Hepatocyte (in vitro differentiated cells): ENCODE data around the gene OR7G2. TPM values are rescaled to one million over a fixed set of nuclear protein-coding genes. Genes with fewer than 3 reads are reported as not detected.

Experiments
- DNase-seq: peaks from one replicate; pipeline ENCODE4 v3.0.0-alpha.2; 2016; ENCODE audit warnings: low spot score
- H2AFZ ChIP-seq: fragments of 200-600 bp; sonication (generic); 2 replicates; pipeline ENCODE4 v1.6.0; 2016; ENCODE audit warnings: antibody characterized with exemption, mild to moderate bottlenecking
- H3K27ac ChIP-seq: fragments of 200-600 bp; sonication (generic); 2 replicates; pipeline ENCODE4 v1.5.1; 2016; ENCODE audit warnings: mild to moderate bottlenecking
- H3K27me3 ChIP-seq: fragments of 200-600 bp; sonication (generic); 2 replicates; pipeline ENCODE4 v1.6.1; 2016
- H3K36me3 ChIP-seq: fragments of 200-600 bp; sonication (generic); replicated peaks from 2 replicates; pipeline ENCODE4 v1.5.1; 2016; ENCODE audit warnings: low read depth; ENCODE audit not compliant: insufficient read depth
- H3K4me1 ChIP-seq: fragments of 200-600 bp; sonication (generic); 2 replicates; pipeline ENCODE4 v1.5.1; 2016; ENCODE audit warnings: mild to moderate bottlenecking, moderate library complexity; ENCODE audit not compliant: insufficient read depth
- H3K4me2 ChIP-seq: fragments of 200-600 bp; sonication (generic); 2 replicates; pipeline ENCODE4 v1.6.0; 2016
- H3K4me3 ChIP-seq: fragments of 200-600 bp; sonication (generic); 2 replicates; pipeline ENCODE4 v1.5.1; 2016; ENCODE audit warnings: mild to moderate bottlenecking
- H3K79me2 ChIP-seq: fragments of 200-600 bp; sonication (generic); 2 replicates; pipeline ENCODE4 v1.6.0; 2017; ENCODE audit warnings: mild to moderate bottlenecking
- H3K9me2 ChIP-seq: fragments of 200-600 bp; sonication (generic); replicated peaks from 2 replicates; pipeline ENCODE4 v1.6.0; 2017; ENCODE audit warnings: mild to moderate bottlenecking; ENCODE audit not compliant: insufficient read depth
- H3K9me3 ChIP-seq: fragments of 200-600 bp; sonication (generic); 2 replicates; pipeline ENCODE4 v1.5.1; 2016; ENCODE audit warnings: low read depth, mild to moderate bottlenecking
- H4K20me1 ChIP-seq: fragments of 200-600 bp; sonication (generic); 2 replicates; pipeline ENCODE4 v1.6.0; 2016; ENCODE audit warnings: mild to moderate bottlenecking; ENCODE audit not compliant: insufficient read depth, poor library complexity, severe bottlenecking
- CTCF ChIP-seq: fragments of 200-600 bp; sonication (generic); IDR thresholded peaks from 2 replicates; pipeline ENCODE4 v1.5.1; 2016; ENCODE audit warnings: antibody characterized with exemption, mild to moderate bottlenecking; ENCODE audit not compliant: poor library complexity
- EZH2 ChIP-seq: fragments of 200-600 bp; sonication (generic); IDR thresholded peaks from 2 replicates; pipeline ENCODE4 v1.6.1; 2016; ENCODE audit warnings: antibody characterized with exemption, mild to moderate bottlenecking, borderline replicate concordance
- EZH2phosphoT487 ChIP-seq: fragments of 200-600 bp; sonication (generic); IDR thresholded peaks from one replicate; pipeline ENCODE4 v1.6.1; 2018; ENCODE audit warnings: antibody characterized with exemption, mild to moderate bottlenecking, low read depth, moderate library complexity; ENCODE audit not compliant: unreplicated experiment, severe bottlenecking
- WGBS: methylation state at CpG from one replicate; pipeline ENCODE4 v1.1.6; 2016; ENCODE audit warnings: low lambda C conversion rate; ENCODE audit errors: missing lambda C conversion rate; 5-methylcytosine and 5-hydroxymethylcytosine counted together
- polyA plus RNA-seq: library from polyadenylated mRNA; unstranded; fragments of >200 nt; fragmentation: Nextera tagmentation; extraction: Ambion mirVana; gene quantifications from 2 replicates; pipeline ENCODE4 v1.2.1, GENCODE V29; 2016
- total RNA-seq: library from RNA; depleted of rRNA; stranded (reverse); fragments of >200 nt; gene quantifications from 2 replicates; pipeline ENCODE4 v1.2.3, GENCODE V29; 2014

Gene OR7G2
- total and polyA plus RNA-seq, 2 experiments from 2014 or later, result not detected

- no peaks in the 10 kb centered on the region for H3K4me1 ChIP-seq
- H2AFZ ChIP-seq, result no peak within 1 kb of the TSS
- no peaks in the 10 kb centered on the region for H4K20me1 ChIP-seq
- H3K27ac ChIP-seq, result no peak within 1 kb of the TSS
- no peak for DNase-seq
- no peak for TF ChIP-seq EZH2
- TF ChIP-seq CTCF, result no peak
- TF ChIP-seq EZH2phosphoT487, result no peak
- H3K4me3 ChIP-seq, result no peak within 1 kb of the TSS
- no peaks in the 10 kb centered on the region for H3K79me2 ChIP-seq
- no peaks in the 10 kb centered on the region for H3K27me3 ChIP-seq
- H3K9me2 ChIP-seq, result no peaks in the 10 kb centered on the region
- no peaks in the 10 kb centered on the region for H3K36me3 ChIP-seq
- WGBS, result 52% methylated on average over 2 of the region's 2 CpGs
- H3K9me3 ChIP-seq, result no peaks in the 10 kb centered on the region
- no peak within 1 kb of the TSS for H3K4me2 ChIP-seq
Measured at GRCh38 chr19:9086761-9087160, 20.5 kb downstream of the OR7G2 start, which contains the start of gene OR1M1. TSS of gene OR1M1 (plus strand) at chr19:9087061. CDS start at chr19:9093245, 6,184 bp downstream.

GRCh38 chr19:9078651-9079050, 28.6 kb downstream of the OR7G2 start:
- Histone ChIP-seq H3K27ac (peak overlapping the region; percentile 7), H3K4me2 (no peak overlapping the region), H3K9me2 (no peaks in the 10 kb centered on the region), H3K27me3 (no peaks in the 10 kb centered on the region), H3K36me3 (no peaks in the 10 kb centered on the region), H3K4me3 (no peak overlapping the region), H3K4me1 (peaks cover 4% of the 10 kb centered on the region), H4K20me1 (no peaks in the 10 kb centered on the region), H3K79me2 (no peaks in the 10 kb centered on the region), H2AFZ (no peak overlapping the region), H3K9me3 (no peaks in the 10 kb centered on the region)
- DNase-seq, result no peak
- WGBS, result 50% methylated on average over 4 of the region's 4 CpGs
- TF ChIP-seq EZH2phosphoT487 (no peak), EZH2 (no peak), CTCF (no peak)

GRCh38 chr19:9076901-9077300, 30.4 kb downstream of the OR7G2 start:
- Histone ChIP-seq H3K9me3 (no peaks in the 10 kb centered on the region), H3K4me2 (no peak overlapping the region), H3K4me3 (no peak overlapping the region), H2AFZ (no peak overlapping the region), H3K27ac (no peak overlapping the region), H3K27me3 (no peaks in the 10 kb centered on the region), H3K36me3 (no peaks in the 10 kb centered on the region), H3K9me2 (no peaks in the 10 kb centered on the region), H3K79me2 (no peaks in the 10 kb centered on the region), H3K4me1 (peaks cover 4% of the 10 kb centered on the region), H4K20me1 (no peaks in the 10 kb centered on the region)
- DNase-seq, result no peak
- TF ChIP-seq EZH2phosphoT487 (no peak), EZH2 (no peak), CTCF (no peak)
- 72% methylated on average over 10 of the region's 10 CpGs for WGBS
